A549 treated with AZD9567 at 1 μM for 4 hours (cell line): ENCODE results near the gene MEGF9. TPM values are rescaled to one million over a fixed set of nuclear protein-coding genes. Genes with fewer than 3 reads are reported as not detected.

ENCODE experiments used
- total RNA-seq: library from RNA; stranded (reverse); fragments of 200-300 nt; extraction: Qiagen RNA extraction; gene quantifications from 5 replicates; pipeline ENCODE4 v1.2.3, GENCODE V29; 2022; ENCODE audit not compliant: insufficient read depth

The MEGF9 gene
- 14.4 to 23.6 TPM (median 18.3 TPM) in 5 replicates for total RNA-seq

DNA sequence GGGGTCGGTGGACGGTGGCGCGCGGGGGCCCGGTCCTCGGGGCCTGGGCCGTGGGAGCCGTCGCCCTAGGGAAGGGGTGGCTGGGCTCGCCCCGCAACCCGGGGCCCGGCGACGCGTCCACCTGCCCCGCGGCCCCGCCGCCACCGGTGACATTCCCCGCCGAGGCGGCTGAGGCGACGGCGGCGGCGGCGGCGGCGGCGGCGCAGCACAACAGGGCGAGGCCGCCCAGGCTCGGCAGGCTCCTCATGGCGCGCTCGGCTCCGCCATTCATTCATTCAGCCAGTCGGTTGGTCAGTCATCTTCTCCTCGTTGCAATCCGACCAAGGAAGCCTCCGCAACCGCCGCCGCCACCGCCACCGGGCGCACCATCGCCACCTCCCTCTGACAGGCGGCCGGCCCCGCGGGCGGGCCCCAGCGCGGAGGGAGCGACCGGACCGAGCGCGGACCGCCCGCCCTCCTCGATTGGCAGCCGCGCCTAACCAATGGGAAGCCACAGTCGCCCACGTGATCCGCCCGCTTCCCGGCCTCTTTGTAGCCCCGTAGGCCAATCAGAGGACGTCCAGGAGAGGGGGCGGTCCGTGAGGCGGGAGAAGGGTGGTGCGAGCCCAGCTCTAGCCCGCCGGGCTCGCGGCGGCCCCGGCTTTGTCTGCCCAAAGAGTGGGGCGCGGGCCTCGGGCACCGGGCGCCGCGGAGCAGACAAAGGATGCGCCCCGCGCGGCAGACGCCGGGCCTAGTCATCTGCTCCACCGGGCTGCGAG, at the start of gene MEGF9:
Gene MEGF9, minus strand, starts transcription at position 383 of the 758 bp plus-strand sequence. Its CDS starts 112 bp downstream, at position 271.

GRCh38 chr9:120580051-120580896, 134.0 kb downstream of the MEGF9 start, which contains the start of gene CDK5RAP2:
Gene CDK5RAP2, minus strand, starts transcription at chr9:120580167. Its CDS starts 189 bp downstream, at chr9:120579978.

Other genes with a start within 250 kb of the MEGF9 start
- 23.8 to 31.2 TPM (median 24.6 TPM) in 5 replicates for gene CDK5RAP2, start 134.3 kb downstream of the MEGF9 start, total RNA-seq
- gene FBXW2, start 78.9 kb upstream of the MEGF9 start, total RNA-seq: 37.2 to 45.8 TPM (median 42.9 TPM) in 5 replicates
- 25.9 to 127 TPM (median 26.6 TPM) in 5 replicates for gene PSMD5, start 128.5 kb upstream of the MEGF9 start, total RNA-seq
- gene PHF19, start 162.7 kb upstream of the MEGF9 start, total RNA-seq: 85.8 to 123 TPM (median 112 TPM) in 5 replicates
- gene TRAF1, start 212.3 kb upstream of the MEGF9 start, total RNA-seq: 0.69 to 2.5 TPM (median 2.2 TPM) in 5 replicates